CD8-positive, alpha-beta memory T cell (primary cell): ENCODE results near the gene PSMG2. TPM values are rescaled to one million over a fixed set of nuclear protein-coding genes. Genes with fewer than 3 reads are reported as not detected.
A peak's percentile ranks its signal among the peaks of the same experiment; 100 is the strongest.

Experiments used
- CTCF ChIA-PET: fragments of 350-600 bp; sonication (Branson Sonifier 250); formaldehyde crosslinking; loops from one replicate; lab custom pipeline; 2021; ENCODE audit warnings: antibody characterized with exemption; lab: Charles Lee
- POLR2A ChIA-PET: fragments of 350-600 bp; sonication (Branson Sonifier 250); formaldehyde crosslinking; loops from one replicate; lab custom pipeline; 2021; ENCODE audit warnings: antibody characterized with exemption; lab: Charles Lee
- DNase-seq, 5 donors: peaks; one replicate each; pipeline versions ENCODE4 v3.0.0 to v3.0.0-alpha.2; 2020 to 2022; ENCODE audit warnings: mixed read lengths in 1 of 5
- H3K27ac ChIP-seq: one replicate; pipeline ENCODE4 v1.7.0; 2013; ENCODE audit warnings: low read depth, mild to moderate bottlenecking, low read length, moderate library complexity
- H3K27me3 ChIP-seq: 2 replicates; pipeline ENCODE4 v1.7.0; 2013; ENCODE audit warnings: low read length, mild to moderate bottlenecking; ENCODE audit not compliant: insufficient read depth, poor library complexity, severe bottlenecking
- H3K36me3 ChIP-seq: 2 replicates; pipeline ENCODE4 v1.7.0; 2013; ENCODE audit warnings: mild to moderate bottlenecking, low read length, moderate library complexity; ENCODE audit not compliant: insufficient read depth
- H3K4me1 ChIP-seq: 2 replicates; pipeline ENCODE4 v1.7.0; 2013; ENCODE audit warnings: mild to moderate bottlenecking, low read length, moderate library complexity; ENCODE audit not compliant: insufficient read depth
- H3K4me3 ChIP-seq: 2 replicates; pipeline ENCODE4 v1.7.0; 2013; ENCODE audit warnings: mild to moderate bottlenecking, low read length
- H3K9me3 ChIP-seq: 2 replicates; pipeline ENCODE4 v1.7.0; 2013; ENCODE audit warnings: mild to moderate bottlenecking, low read length
- H3K27ac Mint-ChIP-seq, 8 donors: one replicate each; pipeline ENCODE4 v1.8.0; 2020 to 2021; ENCODE audit warnings: mixed read lengths in 8 of 8, mild to moderate bottlenecking in 6 of 8, inconsistent platforms in 3 of 8, moderate library complexity in 3 of 8
- H3K27me3 Mint-ChIP-seq, 2 donors: one replicate each; pipeline ENCODE4 v1.8.0; 2020 to 2021; ENCODE audit warnings: mixed read lengths in 2 of 2, mild to moderate bottlenecking in 1 of 2, moderate library complexity in 1 of 2
- H3K36me3 Mint-ChIP-seq, 3 donors: one replicate each; pipeline ENCODE4 v1.8.0; 2020 to 2021; ENCODE audit warnings: mixed read lengths in 3 of 3, inconsistent platforms in 1 of 3, mild to moderate bottlenecking in 1 of 3
- H3K4me1 Mint-ChIP-seq, 3 donors: one replicate each; pipeline ENCODE4 v1.8.0; 2020 to 2021; ENCODE audit warnings: mixed read lengths in 3 of 3, inconsistent platforms in 1 of 3, mild to moderate bottlenecking in 1 of 3
- H3K4me3 Mint-ChIP-seq, 7 donors: one replicate each; pipeline ENCODE4 v1.8.0; 2020 to 2021; ENCODE audit warnings: mixed read lengths in 7 of 7, mild to moderate bottlenecking in 6 of 7, moderate library complexity in 4 of 7, inconsistent platforms in 2 of 7
- H3K9me3 Mint-ChIP-seq, 5 donors: one replicate each; pipeline ENCODE4 v1.8.0; 2020 to 2022; ENCODE audit warnings: mixed read lengths in 5 of 5, mild to moderate bottlenecking in 3 of 5, moderate library complexity in 2 of 5, inconsistent platforms in 1 of 5
- polyA plus RNA-seq: library from polyadenylated mRNA; unstranded; fragments of 300-500 nt; fragmentation: Illumina TruSeq; gene quantifications from one replicate; pipeline ENCODE4 v1.2.3, GENCODE V29; 2021
- total RNA-seq, 2 experiments: library from RNA; stranded (reverse); gene quantifications; one replicate each; pipeline ENCODE4 v1.2.3, GENCODE V29; 2021

PSMG2 gene
- total and polyA plus RNA-seq, 3 experiments from 2014 or later: 107 to 125 (median 116) TPM

GRCh38 chr18:12659904-12660605 lies 42.8 kb upstream of the PSMG2 start:
- Histone ChIP-seq H3K36me3 (no peaks in the 10 kb centered on the region), H3K27me3 (no peaks in the 10 kb centered on the region), H3K4me1 (peaks cover 7% of the 10 kb centered on the region), H3K27ac (no peak overlapping the region), H3K9me3 (no peaks in the 10 kb centered on the region), H3K4me3 (no peak overlapping the region)
- ChIA-PET CTCF (interaction anchor here (1.2 to 3.5 kb wide), 5 partner anchors 11 to 332 kb away, joined by 3 to 23 read pairs (median 7); no protein-coding TSS in a partner anchor), POLR2A (no interaction called here)
- no peaks in the 10 kb centered on the region for H3K9me3 Mint-ChIP-seq
- peaks cover 0 to 2% (median 0%) of the 10 kb centered on the region in 3 donors for H3K36me3 Mint-ChIP-seq
- H3K4me3 Mint-ChIP-seq: peak overlapping the region in 3 of 7 donors; percentile 42 to 46 (median 43)
- peaks cover 0 to 2% of the 10 kb centered on the region in 2 donors for H3K27me3 Mint-ChIP-seq
- peak in 4 of 5 donors; percentile 12 to 47 (median 36) for DNase-seq
- H3K27ac Mint-ChIP-seq: peak overlapping the region in 1 of 8 donors; percentile 24
- peaks cover 13 to 20% (median 18%) of the 10 kb centered on the region in 3 donors for H3K4me1 Mint-ChIP-seq

- Histone ChIP-seq H3K27ac (no peak overlapping the region), H3K4me3 (no peak overlapping the region), H3K36me3 (no peaks in the 10 kb centered on the region), H3K27me3 (no peaks in the 10 kb centered on the region), H3K4me1 (no peaks in the 10 kb centered on the region), H3K9me3 (no peaks in the 10 kb centered on the region)
- Mint-ChIP-seq H3K4me3 (no peak overlapping the region), H3K27ac (no peak overlapping the region), H3K36me3 (peaks cover 0 to 9% (median 2%) of the 10 kb centered on the region in 3 donors), H3K4me1 (no peaks in the 10 kb centered on the region), H3K27me3 (no peaks in the 10 kb centered on the region), H3K9me3 (no peaks in the 10 kb centered on the region)
- POLR2A ChIA-PET: no interaction called here
- CTCF ChIA-PET: interaction anchor here (1.0 kb wide), 1 partner anchor 9 kb away, joined by 3 read pairs; no protein-coding TSS in a partner anchor
- DNase-seq: no peak
Observed at GRCh38 chr18:12668041-12668440, 34.8 kb upstream of the PSMG2 start.

DNA sequence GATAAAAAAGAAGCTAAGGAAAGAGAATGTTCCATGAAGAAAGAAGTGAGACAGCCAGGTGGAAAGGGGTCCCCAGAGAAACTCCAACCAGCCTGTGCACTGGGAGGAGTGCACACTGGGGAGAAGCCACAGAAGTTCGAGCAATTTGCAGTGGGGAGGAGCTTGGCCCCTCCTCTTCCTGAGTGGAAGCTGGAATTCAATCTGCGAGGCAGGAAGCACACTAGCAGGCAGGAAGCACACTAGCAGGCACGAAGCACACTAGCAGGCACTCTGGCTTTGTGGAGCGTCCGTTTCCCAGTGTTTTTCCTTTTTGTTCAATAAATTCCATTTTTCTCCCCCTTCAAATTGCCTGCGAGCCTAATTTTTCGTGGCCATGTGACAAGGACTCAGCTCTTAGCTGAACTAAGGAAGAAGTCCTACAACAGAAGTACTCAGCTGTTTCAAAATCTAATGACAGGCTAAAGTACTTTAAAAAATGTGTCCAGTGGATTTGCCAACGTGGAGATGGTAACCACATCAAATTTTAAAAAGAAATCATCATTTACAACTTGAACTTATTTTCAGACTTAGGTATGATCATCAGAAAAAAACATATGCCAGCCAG lies 23.6 kb upstream of the PSMG2 start:
- Histone ChIP-seq H3K4me1 (peaks cover 5% of the 10 kb centered on the region), H3K4me3 (no peak overlapping the region), H3K27me3 (no peaks in the 10 kb centered on the region), H3K27ac (no peak overlapping the region), H3K36me3 (peaks cover 5% of the 10 kb centered on the region), H3K9me3 (no peaks in the 10 kb centered on the region)
- DNase-seq: no peak
- POLR2A ChIA-PET: no interaction called here
- Mint-ChIP-seq H3K4me1 (peaks cover 3 to 5% (median 5%) of the 10 kb centered on the region in 3 donors), H3K36me3 (peaks cover 0 to 47% (median 8%) of the 10 kb centered on the region in 3 donors), H3K27ac (peak overlapping the region in 3 of 8 donors; percentile 4 to 26 (median 8)), H3K4me3 (no peak overlapping the region), H3K27me3 (no peaks in the 10 kb centered on the region), H3K9me3 (no peaks in the 10 kb centered on the region)
- CTCF ChIA-PET: no interaction called here

DNA sequence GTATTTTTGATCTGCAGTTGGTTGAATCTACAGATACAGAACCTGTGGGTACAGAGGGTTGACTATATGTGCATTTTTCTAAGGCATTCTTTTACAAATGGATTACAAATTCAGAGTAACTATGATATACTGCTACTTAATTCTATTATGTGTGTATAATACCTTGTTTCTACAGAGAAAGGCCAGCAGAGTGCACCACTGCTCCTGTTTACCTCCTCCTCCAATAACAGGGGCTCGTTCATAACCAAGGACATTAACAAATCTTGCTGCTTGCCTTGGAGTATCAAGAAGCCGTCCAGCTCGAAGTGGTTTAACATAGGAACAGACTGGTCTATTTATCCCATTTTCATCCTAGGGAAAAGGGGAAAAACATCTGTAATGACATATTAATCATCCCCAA lies 16.7 kb upstream of the PSMG2 start:
- no peaks in the 10 kb centered on the region for H3K4me1 Mint-ChIP-seq
- no peaks in the 10 kb centered on the region for H3K4me1 ChIP-seq
- H3K4me3 Mint-ChIP-seq: no peak overlapping the region
- no peaks in the 10 kb centered on the region for H3K27me3 Mint-ChIP-seq
- DNase-seq: no peak
- no peak overlapping the region for H3K27ac Mint-ChIP-seq
- H3K36me3 ChIP-seq: no peaks in the 10 kb centered on the region
- CTCF ChIA-PET: no interaction called here
- no peak overlapping the region for H3K27ac ChIP-seq
- H3K27me3 ChIP-seq: no peaks in the 10 kb centered on the region
- H3K4me3 ChIP-seq: no peak overlapping the region
- no peaks in the 10 kb centered on the region for H3K9me3 Mint-ChIP-seq
- peaks cover 0 to 21% (median 2%) of the 10 kb centered on the region in 3 donors for H3K36me3 Mint-ChIP-seq
- no peaks in the 10 kb centered on the region for H3K9me3 ChIP-seq
- POLR2A ChIA-PET: interaction anchor here (1.6 kb wide), 1 partner anchor 16 kb away, joined by 6 read pairs; the partner anchor contains the start of gene CEP76

- POLR2A ChIA-PET: no interaction called here
- H3K27ac Mint-ChIP-seq: no peak overlapping the region
- no peak for DNase-seq
- H3K9me3 Mint-ChIP-seq: no peaks in the 10 kb centered on the region
- Histone ChIP-seq H3K27ac (no peak overlapping the region), H3K27me3 (no peaks in the 10 kb centered on the region), H3K4me3 (no peak overlapping the region), H3K36me3 (peaks cover 4% of the 10 kb centered on the region), H3K9me3 (no peaks in the 10 kb centered on the region), H3K4me1 (no peaks in the 10 kb centered on the region)
- no peaks in the 10 kb centered on the region for H3K27me3 Mint-ChIP-seq
- H3K36me3 Mint-ChIP-seq: peaks cover 0 to 30% (median 8%) of the 10 kb centered on the region in 3 donors
- peaks cover 0 to 4% (median 4%) of the 10 kb centered on the region in 3 donors for H3K4me1 Mint-ChIP-seq
- no peak overlapping the region for H3K4me3 Mint-ChIP-seq
- CTCF ChIA-PET: no interaction called here
Observed at GRCh38 chr18:12689256-12689850, 13.5 kb upstream of the PSMG2 start.

DNA sequence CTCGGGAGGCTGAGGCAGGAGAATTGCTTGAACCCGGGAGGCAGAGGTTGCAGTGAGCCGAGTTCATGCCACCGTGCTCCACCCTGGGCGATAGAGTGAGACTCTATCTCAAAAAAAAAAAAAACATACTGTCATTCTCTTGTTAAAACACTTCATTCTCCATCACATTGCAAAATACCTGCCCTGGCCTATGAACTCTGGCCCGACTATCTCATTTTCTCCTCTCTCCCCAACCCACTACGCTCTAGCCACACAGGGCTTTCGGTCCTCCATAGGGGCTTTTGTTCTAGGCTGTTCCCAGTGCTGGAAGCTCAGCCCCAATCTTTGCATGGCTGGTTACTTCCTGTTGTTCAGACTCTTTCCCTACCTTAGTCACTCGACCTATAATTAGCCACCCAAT lies 10.6 kb upstream of the PSMG2 start:
- H3K4me1 ChIP-seq: no peaks in the 10 kb centered on the region
- no peak overlapping the region for H3K4me3 Mint-ChIP-seq

DNA sequence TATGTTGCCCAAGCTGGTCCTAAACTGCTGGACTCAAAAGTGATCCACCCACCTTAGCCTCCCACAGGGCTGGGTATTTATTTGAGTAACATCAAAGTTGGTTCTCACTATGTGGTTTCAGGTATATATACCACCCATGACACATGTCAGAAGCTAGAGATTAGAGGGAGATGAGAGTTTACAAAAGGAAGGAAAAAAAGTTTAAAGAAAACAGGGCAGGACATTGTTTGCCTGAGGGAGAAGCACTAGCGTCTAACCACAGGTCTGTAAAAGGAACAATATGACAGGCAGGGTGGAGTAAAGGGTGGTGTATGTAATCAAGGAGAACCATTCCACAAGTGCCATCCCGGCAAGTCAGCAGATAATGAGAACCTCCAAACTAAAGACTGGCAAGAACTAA lies 8.8 kb upstream of the PSMG2 start:
- CTCF ChIA-PET: interaction anchor here (1.2 to 1.6 kb wide), 2 partner anchors 12 to 240 kb away, joined by 3 read pairs; no protein-coding TSS in a partner anchor
- Histone ChIP-seq H3K9me3 (no peaks in the 10 kb centered on the region), H3K4me1 (no peaks in the 10 kb centered on the region), H3K27ac (no peak overlapping the region), H3K27me3 (no peaks in the 10 kb centered on the region), H3K36me3 (peaks cover 7% of the 10 kb centered on the region), H3K4me3 (no peak overlapping the region)
- Mint-ChIP-seq H3K36me3 (peaks cover 0 to 40% (median 15%) of the 10 kb centered on the region in 3 donors), H3K4me3 (no peak overlapping the region), H3K27ac (peak overlapping the region in 2 of 8 donors; percentile 51 to 60), H3K4me1 (peaks cover 0 to 8% (median 4%) of the 10 kb centered on the region in 3 donors), H3K27me3 (no peaks in the 10 kb centered on the region), H3K9me3 (no peaks in the 10 kb centered on the region)
- no peak for DNase-seq
- POLR2A ChIA-PET: no interaction called here

More for the DNA sequence above, 10.6 kb upstream of the PSMG2 start:
- H3K9me3 Mint-ChIP-seq: no peaks in the 10 kb centered on the region
- Histone ChIP-seq H3K36me3 (peaks cover 4% of the 10 kb centered on the region), H3K4me3 (no peak overlapping the region), H3K27ac (no peak overlapping the region), H3K9me3 (no peaks in the 10 kb centered on the region), H3K27me3 (no peaks in the 10 kb centered on the region)
- CTCF ChIA-PET: interaction anchor here (1.6 kb wide), 1 partner anchor 10 kb away, joined by 3 read pairs; no protein-coding TSS in a partner anchor
- H3K36me3 Mint-ChIP-seq: peaks cover 0 to 32% (median 13%) of the 10 kb centered on the region in 3 donors
- H3K27me3 Mint-ChIP-seq: no peaks in the 10 kb centered on the region
- H3K27ac Mint-ChIP-seq: peak overlapping the region in 2 of 8 donors; percentile 8 to 66
- H3K4me1 Mint-ChIP-seq: peaks cover 0 to 4% (median 4%) of the 10 kb centered on the region in 3 donors
- DNase-seq: no peak
- POLR2A ChIA-PET: no interaction called here
